IPS-18a (cell line): Measurements from ENCODE around the gene AFDN.

Experiments
- H3K27ac ChIP-seq: one replicate; pipeline ENCODE4 v1.5.1; 2013; ENCODE audit warnings: low read length
- H3K27me3 ChIP-seq: one replicate; pipeline ENCODE4 v1.6.1; 2013; ENCODE audit warnings: mild to moderate bottlenecking, low read length; ENCODE audit not compliant: control insufficient read depth, insufficient read depth
- H3K36me3 ChIP-seq: one replicate; pipeline ENCODE4 v1.6.1; 2013; ENCODE audit warnings: low read depth, low read length; ENCODE audit not compliant: control insufficient read depth
- H3K4me1 ChIP-seq: one replicate; pipeline ENCODE4 v1.6.1; 2013; ENCODE audit warnings: low read depth, low read length; ENCODE audit not compliant: control insufficient read depth
- H3K4me3 ChIP-seq: one replicate; pipeline ENCODE4 v1.5.1; 2013; ENCODE audit warnings: low read length
- H3K9ac ChIP-seq: one replicate; pipeline ENCODE4 v1.6.1; 2013; ENCODE audit warnings: mild to moderate bottlenecking, low read length, moderate library complexity
- H3K9me3 ChIP-seq: one replicate; pipeline ENCODE4 v1.6.1; 2013; ENCODE audit warnings: low read depth, low read length; ENCODE audit not compliant: control insufficient read depth

Gene AFDN

GRCh38 chr6:167788563-167788903 lies 38.2 kb upstream of the AFDN start:
- Histone ChIP-seq H3K36me3 (no peaks in the 10 kb centered on the region), H3K9ac (no peak overlapping the region), H3K27me3 (no peaks in the 10 kb centered on the region), H3K9me3 (no peaks in the 10 kb centered on the region), H3K4me1 (no peaks in the 10 kb centered on the region), H3K4me3 (no peak overlapping the region), H3K27ac (no peak overlapping the region)

GRCh38 chr6:167789358-167789757 lies 37.4 kb upstream of the AFDN start:
- Histone ChIP-seq H3K9ac (no peak overlapping the region), H3K36me3 (no peaks in the 10 kb centered on the region), H3K27me3 (no peaks in the 10 kb centered on the region), H3K27ac (no peak overlapping the region), H3K4me1 (no peaks in the 10 kb centered on the region), H3K9me3 (no peaks in the 10 kb centered on the region), H3K4me3 (no peak overlapping the region)

GRCh38 chr6:167791091-167791779 lies 35.5 kb upstream of the AFDN start:
- Histone ChIP-seq H3K9me3 (no peaks in the 10 kb centered on the region), H3K27ac (no peak overlapping the region), H3K27me3 (no peaks in the 10 kb centered on the region), H3K36me3 (no peaks in the 10 kb centered on the region), H3K9ac (no peak overlapping the region), H3K4me1 (no peaks in the 10 kb centered on the region), H3K4me3 (no peak overlapping the region)

DNA sequence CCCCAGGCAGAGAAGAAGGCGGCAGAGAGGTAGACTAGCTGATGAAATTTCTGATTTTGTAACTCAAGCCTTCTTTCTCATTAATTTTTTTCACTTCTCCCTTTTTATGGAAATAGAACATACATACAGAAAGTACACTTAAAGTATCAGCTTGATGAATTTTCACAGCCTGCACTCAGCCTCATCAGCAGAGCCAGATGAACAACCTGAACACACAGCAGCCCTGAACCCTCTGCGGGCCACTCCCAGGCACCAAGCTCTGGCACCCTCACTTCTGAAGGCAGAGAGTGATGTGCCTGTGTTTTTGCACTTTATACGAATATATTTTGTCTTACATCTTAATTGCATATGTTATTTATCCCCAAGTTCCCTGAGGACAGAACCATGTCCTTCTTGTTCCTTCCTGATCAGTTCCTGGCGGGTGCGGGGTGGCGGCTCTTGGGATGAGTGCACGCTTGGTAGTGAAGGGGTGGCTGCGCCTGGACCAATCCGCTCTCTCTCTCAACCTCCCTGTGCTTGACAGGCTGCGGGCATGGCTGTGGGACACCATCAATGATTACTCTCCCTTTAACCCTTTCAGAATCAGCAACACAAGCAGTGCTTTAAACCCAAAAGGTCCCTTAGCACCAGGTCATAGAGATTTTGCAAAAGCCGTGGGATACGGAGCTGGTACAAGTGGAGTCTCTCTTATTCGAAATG lies 34.8 kb upstream of the AFDN start:
- H3K36me3 ChIP-seq, result no peaks in the 10 kb centered on the region
- H3K27me3 ChIP-seq, result no peaks in the 10 kb centered on the region
- no peak overlapping the region for H3K27ac ChIP-seq
- H3K4me3 ChIP-seq, result no peak overlapping the region
- H3K4me1 ChIP-seq, result no peaks in the 10 kb centered on the region
- no peaks in the 10 kb centered on the region for H3K9me3 ChIP-seq
- H3K9ac ChIP-seq, result no peak overlapping the region

GRCh38 chr6:167793421-167793820 lies 33.3 kb upstream of the AFDN start:
- Histone ChIP-seq H3K27ac (no peak overlapping the region), H3K27me3 (no peaks in the 10 kb centered on the region), H3K36me3 (no peaks in the 10 kb centered on the region), H3K4me1 (no peaks in the 10 kb centered on the region), H3K9me3 (no peaks in the 10 kb centered on the region), H3K9ac (no peak overlapping the region), H3K4me3 (no peak overlapping the region)

DNA sequence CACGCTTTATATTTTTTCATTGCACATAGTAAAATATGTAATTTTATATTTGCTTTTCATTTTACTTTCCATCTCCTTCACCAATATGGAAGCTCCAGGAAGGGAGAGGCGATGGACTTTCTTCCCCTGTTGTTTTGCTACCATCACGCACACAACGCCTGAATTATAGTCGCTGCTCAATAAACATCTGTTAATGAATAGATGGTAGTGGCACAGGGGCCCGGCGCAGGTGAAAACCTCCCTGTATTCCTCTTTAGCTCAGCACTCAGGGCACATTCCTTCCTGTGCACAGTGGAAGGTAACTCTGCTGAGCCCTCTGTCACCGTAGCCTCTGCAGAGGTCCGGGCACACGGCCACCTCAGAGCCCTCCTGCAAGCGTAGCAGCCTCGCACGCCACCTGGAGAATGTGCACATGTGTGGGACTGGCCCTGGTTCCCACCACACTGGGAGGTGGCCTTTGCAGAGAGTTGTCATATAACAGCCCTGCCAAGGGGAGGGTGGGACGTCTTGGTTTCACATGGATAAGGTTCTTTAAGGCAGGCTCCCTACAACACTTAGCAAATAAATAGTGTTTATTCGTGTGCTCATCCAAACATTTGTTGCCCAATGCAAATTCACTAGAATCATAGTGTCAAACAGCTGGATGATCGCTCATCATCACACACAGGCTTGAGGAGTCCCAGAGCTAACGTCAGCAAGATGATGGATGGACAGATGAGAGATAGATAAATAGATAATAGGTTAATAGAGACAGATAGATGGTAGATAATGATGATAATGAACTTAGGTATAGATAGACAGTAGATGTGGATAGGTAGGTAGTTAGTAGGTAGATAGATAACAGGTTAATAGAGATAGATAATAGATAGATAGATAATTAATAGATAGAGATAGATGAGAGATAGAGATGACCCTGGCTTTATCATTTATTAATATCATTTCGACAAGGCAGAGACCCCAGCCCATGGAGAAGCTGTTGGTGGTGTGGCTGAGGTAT lies 32.3 kb upstream of the AFDN start:
- H3K4me1 ChIP-seq, result peaks cover under 1% of the 10 kb centered on the region
- H3K9me3 ChIP-seq, result no peaks in the 10 kb centered on the region
- H3K4me3 ChIP-seq, result no peak overlapping the region
- H3K9ac ChIP-seq, result no peak overlapping the region
- H3K27ac ChIP-seq, result no peak overlapping the region
- H3K36me3 ChIP-seq, result no peaks in the 10 kb centered on the region
- H3K27me3 ChIP-seq, result no peaks in the 10 kb centered on the region

DNA sequence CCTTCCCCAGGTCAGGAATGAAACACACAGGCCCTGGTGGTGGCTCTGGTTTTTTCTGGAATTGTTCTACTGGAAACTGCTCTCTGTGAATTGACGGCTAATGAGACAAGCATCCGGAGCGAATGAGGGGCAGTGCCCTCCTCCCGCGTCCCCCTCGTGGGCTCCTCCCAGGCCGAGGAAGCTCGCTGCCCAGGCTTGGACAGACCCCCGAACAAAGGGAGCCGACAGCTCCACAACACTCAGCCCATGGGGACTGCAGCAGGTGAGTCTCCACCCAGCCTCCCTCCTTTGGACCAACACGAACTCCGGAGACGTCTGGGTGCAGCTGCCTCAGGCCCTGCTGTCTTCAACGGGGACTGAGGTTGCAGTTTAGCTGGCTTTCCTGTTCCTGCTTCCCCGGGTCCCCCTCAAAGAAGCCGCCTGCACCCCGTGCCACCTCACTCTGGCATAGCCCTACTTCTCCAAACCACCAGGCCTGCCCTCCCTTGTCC lies 31.3 kb upstream of the AFDN start:
- Histone ChIP-seq H3K9me3 (no peaks in the 10 kb centered on the region), H3K9ac (no peak overlapping the region), H3K4me3 (no peak overlapping the region), H3K36me3 (no peaks in the 10 kb centered on the region), H3K27me3 (no peaks in the 10 kb centered on the region), H3K4me1 (peaks cover 3% of the 10 kb centered on the region), H3K27ac (no peak overlapping the region)

DNA sequence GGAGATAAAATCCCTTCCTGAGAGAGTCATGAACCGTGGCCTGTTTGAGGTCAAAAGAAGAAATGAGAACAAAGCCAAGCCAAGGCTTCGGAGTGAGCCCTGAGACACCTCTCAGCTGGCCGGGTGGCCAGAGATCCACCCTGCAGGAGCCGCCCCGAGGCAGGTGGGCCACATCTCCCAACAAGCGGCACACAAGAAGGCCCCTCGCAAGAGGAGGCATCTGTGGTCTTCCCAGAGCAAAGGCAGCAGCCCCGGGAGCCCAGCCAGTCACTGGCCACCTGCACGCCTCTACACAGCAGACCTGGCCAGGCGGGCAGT lies 30.9 kb upstream of the AFDN start:
- Histone ChIP-seq H3K9ac (no peak overlapping the region), H3K27me3 (no peaks in the 10 kb centered on the region), H3K4me3 (no peak overlapping the region), H3K4me1 (peaks cover 3% of the 10 kb centered on the region), H3K27ac (no peak overlapping the region), H3K36me3 (no peaks in the 10 kb centered on the region), H3K9me3 (no peaks in the 10 kb centered on the region)

GRCh38 chr6:167796192-167796981 lies 30.3 kb upstream of the AFDN start:
- H3K9ac ChIP-seq, result no peak overlapping the region
- no peak overlapping the region for H3K27ac ChIP-seq
- no peak overlapping the region for H3K4me3 ChIP-seq

GRCh38 chr6:167797011-167797471 lies 29.7 kb upstream of the AFDN start:
- no peaks in the 10 kb centered on the region for H3K27me3 ChIP-seq
- H3K36me3 ChIP-seq, result no peaks in the 10 kb centered on the region
- H3K4me1 ChIP-seq, result peaks cover 3% of the 10 kb centered on the region
- H3K9me3 ChIP-seq, result no peaks in the 10 kb centered on the region
- H3K4me3 ChIP-seq, result no peak overlapping the region
- H3K27ac ChIP-seq, result no peak overlapping the region
- no peak overlapping the region for H3K9ac ChIP-seq

More at GRCh38 chr6:167796192-167796981, 30.3 kb upstream of the AFDN start:
- peaks cover 3% of the 10 kb centered on the region for H3K4me1 ChIP-seq
- H3K9me3 ChIP-seq, result no peaks in the 10 kb centered on the region
- no peaks in the 10 kb centered on the region for H3K36me3 ChIP-seq
- no peaks in the 10 kb centered on the region for H3K27me3 ChIP-seq
